Neural cell (in vitro differentiated cells): ENCODE data around the gene RALGAPB. TPM values are rescaled to one million over a fixed set of nuclear protein-coding genes. Genes with fewer than 3 reads are reported as not detected.

ENCODE experiments used
- H2AFZ ChIP-seq: fragments of 200-600, 300-800 bp; sonication (generic), shearing (Covaris generic); 2 replicates; pipeline ENCODE4 v1.6.0; 2014; ENCODE audit warnings: low read depth, mild to moderate bottlenecking, antibody characterized with exemption, low read length, moderate library complexity
- H3F3A ChIP-seq: fragments of 200-600 bp; shearing (Covaris generic); 2 replicates; pipeline ENCODE4 v1.6.1; 2016; ENCODE audit warnings: mild to moderate bottlenecking, moderate library complexity, mixed read lengths, antibody characterized with exemption, low read length; ENCODE audit not compliant: insufficient read depth, poor library complexity, severe bottlenecking
- H3K27ac ChIP-seq: fragments of 200-600, 300-800 bp; sonication (generic), shearing (Covaris generic); 2 replicates; pipeline ENCODE4 v1.5.1; 2014; ENCODE audit warnings: mild to moderate bottlenecking, low read length, moderate library complexity
- H3K27me3 ChIP-seq: fragments of 300-800, 200-600 bp; sonication (generic), shearing (Covaris generic); 2 replicates; pipeline ENCODE4 v1.6.0; 2014; ENCODE audit warnings: mild to moderate bottlenecking, low read depth, low read length, moderate library complexity; ENCODE audit not compliant: insufficient read depth
- H3K36me3 ChIP-seq: fragments of 300-800, 200-600 bp; sonication (generic), shearing (Covaris generic); 2 replicates; pipeline ENCODE4 v1.5.1; 2014; ENCODE audit warnings: mild to moderate bottlenecking, antibody characterized with exemption, low read length, moderate library complexity; ENCODE audit not compliant: insufficient read depth
- H3K4me2 ChIP-seq: fragments of 300-800, 200-600 bp; sonication (generic), shearing (Covaris generic); 2 replicates; pipeline ENCODE4 v1.6.0; 2014; ENCODE audit warnings: mild to moderate bottlenecking, low read length
- H3K4me3 ChIP-seq: fragments of 300-800, 200-600 bp; sonication (generic), shearing (Covaris generic); 2 replicates; pipeline ENCODE4 v1.5.1; 2014; ENCODE audit warnings: mild to moderate bottlenecking, low read length, moderate library complexity
- H3K79me2 ChIP-seq: fragments of 200-600 bp; shearing (Covaris generic); replicated peaks from 2 replicates; pipeline ENCODE4 v1.6.0; 2014; ENCODE audit warnings: mild to moderate bottlenecking, low read length, moderate library complexity; ENCODE audit not compliant: insufficient read depth
- H3K9ac ChIP-seq: fragments of 300-800, 200-600 bp; sonication (generic), shearing (Covaris generic); 2 replicates; pipeline ENCODE4 v1.6.1; 2016; ENCODE audit warnings: mild to moderate bottlenecking, low read length, mixed read lengths
- H3K9me2 ChIP-seq: fragments of 200-600 bp; shearing (Covaris generic); 2 replicates; pipeline ENCODE4 v1.6.1; 2016; ENCODE audit warnings: mild to moderate bottlenecking, low read length, mixed read lengths; ENCODE audit not compliant: insufficient read depth
- H3K9me3 ChIP-seq: fragments of 200-600, 300-800 bp; sonication (generic), shearing (Covaris generic); 2 replicates; pipeline ENCODE4 v1.6.1; 2016; ENCODE audit warnings: mild to moderate bottlenecking, mixed run types, low read length, moderate library complexity, mixed read lengths
- H4K20me1 ChIP-seq: fragments of 200-600 bp; shearing (Covaris generic); 2 replicates; pipeline ENCODE4 v1.6.1; 2016; ENCODE audit warnings: mild to moderate bottlenecking, mixed run types; ENCODE audit not compliant: insufficient read depth
- EP300 ChIP-seq: fragments of 450-650 bp; conservative IDR thresholded peaks from 2 replicates; pipeline ENCODE4 v1.6.1; 2014; ENCODE audit warnings: antibody characterized with exemption, mild to moderate bottlenecking, moderate library complexity; ENCODE audit not compliant: poor library complexity, severe bottlenecking
- EZH2 ChIP-seq: fragments of 200-600, 300-800 bp; shearing (Covaris generic), sonication (generic); IDR thresholded peaks from 2 replicates; pipeline ENCODE4 v1.6.1; 2014; ENCODE audit warnings: antibody characterized with exemption, low read length, borderline replicate concordance, mild to moderate bottlenecking; ENCODE audit not compliant: insufficient read depth, poor library complexity, severe bottlenecking
- MXI1 ChIP-seq: fragments of 450-650 bp; conservative IDR thresholded peaks from 2 replicates; pipeline ENCODE4 v1.6.1; 2014; ENCODE audit warnings: antibody characterized with exemption, mild to moderate bottlenecking; ENCODE audit not compliant: poor library complexity, severe bottlenecking
- POLR2AphosphoS5 ChIP-seq: IDR thresholded peaks from 2 replicates; pipeline ENCODE4 v1.6.1; 2012
- RAD21 ChIP-seq: fragments of 450-650 bp; conservative IDR thresholded peaks from 2 replicates; pipeline ENCODE4 v1.6.1; 2014; ENCODE audit warnings: antibody characterized with exemption, mild to moderate bottlenecking, moderate library complexity
- SMC3 ChIP-seq: fragments of 450-650 bp; conservative IDR thresholded peaks from 2 replicates; pipeline ENCODE4 v1.6.1; 2014; ENCODE audit warnings: antibody characterized with exemption, mild to moderate bottlenecking, moderate library complexity; ENCODE audit not compliant: poor library complexity
- TAF1 ChIP-seq: IDR thresholded peaks from 2 replicates; pipeline ENCODE4 v1.6.1; 2012; ENCODE audit warnings: low read depth
- polyA plus RNA-seq: library from polyadenylated mRNA; depleted of rRNA; stranded (reverse); fragments of >200 nt; gene quantifications from 2 replicates; pipeline ENCODE4 v1.2.3, GENCODE V29; 2014
- TF ChIP-seq, protein P1 (sequence below): IDR thresholded peaks from 2 replicates; pipeline ENCODE4 v1.6.1; 2012; ENCODE audit warnings: borderline replicate concordance
- TF ChIP-seq, protein P2 (sequence below): fragments of 450-650 bp; IDR thresholded peaks from 2 replicates; pipeline ENCODE4 v1.5.1; 2014; ENCODE audit warnings: antibody characterized with exemption, mild to moderate bottlenecking, moderate library complexity; ENCODE audit not compliant: poor library complexity, severe bottlenecking

Gene RALGAPB
- polyA plus RNA-seq, 1 donor from 2014 or later: 30.0 TPM

DNA sequence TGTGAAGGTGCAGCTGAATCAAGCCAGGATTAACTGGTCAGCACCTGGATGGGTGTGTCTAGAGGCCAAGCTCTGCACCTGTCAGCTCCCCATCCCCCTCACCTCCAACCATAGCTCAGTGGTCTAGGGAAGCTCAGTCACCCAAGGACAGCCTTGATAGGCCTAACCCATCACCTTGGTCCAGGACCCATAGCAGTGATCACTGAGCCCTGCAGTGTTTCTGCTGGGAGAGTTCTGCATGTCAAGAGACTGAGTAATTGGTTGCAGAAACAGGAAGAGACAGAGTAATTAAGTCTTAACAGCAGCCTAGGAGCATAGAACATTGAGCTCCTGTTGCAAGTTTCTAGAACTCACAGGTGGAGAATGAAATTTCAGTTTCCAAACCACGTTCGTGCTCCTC, 18.7 kb upstream of the RALGAPB start:
- Histone ChIP-seq H3K4me2 (no peak overlapping the region), H3K4me3 (no peak overlapping the region), H3K27me3 (no peaks in the 10 kb centered on the region), H3K9ac (no peak overlapping the region), H3F3A (no peaks in the 10 kb centered on the region), H3K9me3 (no peaks in the 10 kb centered on the region), H3K27ac (no peak overlapping the region), H3K36me3 (no peaks in the 10 kb centered on the region), H3K79me2 (no peaks in the 10 kb centered on the region), H2AFZ (no peak overlapping the region), H3K9me2 (no peaks in the 10 kb centered on the region), H4K20me1 (no peaks in the 10 kb centered on the region)
- TF ChIP-seq EP300 (no peak), POLR2AphosphoS5 (no peak), SMC3 (no peak), RAD21 (no peak), EZH2 (no peak), MXI1 (no peak), TAF1 (no peak)
- TF ChIP-seq, protein P1, sequence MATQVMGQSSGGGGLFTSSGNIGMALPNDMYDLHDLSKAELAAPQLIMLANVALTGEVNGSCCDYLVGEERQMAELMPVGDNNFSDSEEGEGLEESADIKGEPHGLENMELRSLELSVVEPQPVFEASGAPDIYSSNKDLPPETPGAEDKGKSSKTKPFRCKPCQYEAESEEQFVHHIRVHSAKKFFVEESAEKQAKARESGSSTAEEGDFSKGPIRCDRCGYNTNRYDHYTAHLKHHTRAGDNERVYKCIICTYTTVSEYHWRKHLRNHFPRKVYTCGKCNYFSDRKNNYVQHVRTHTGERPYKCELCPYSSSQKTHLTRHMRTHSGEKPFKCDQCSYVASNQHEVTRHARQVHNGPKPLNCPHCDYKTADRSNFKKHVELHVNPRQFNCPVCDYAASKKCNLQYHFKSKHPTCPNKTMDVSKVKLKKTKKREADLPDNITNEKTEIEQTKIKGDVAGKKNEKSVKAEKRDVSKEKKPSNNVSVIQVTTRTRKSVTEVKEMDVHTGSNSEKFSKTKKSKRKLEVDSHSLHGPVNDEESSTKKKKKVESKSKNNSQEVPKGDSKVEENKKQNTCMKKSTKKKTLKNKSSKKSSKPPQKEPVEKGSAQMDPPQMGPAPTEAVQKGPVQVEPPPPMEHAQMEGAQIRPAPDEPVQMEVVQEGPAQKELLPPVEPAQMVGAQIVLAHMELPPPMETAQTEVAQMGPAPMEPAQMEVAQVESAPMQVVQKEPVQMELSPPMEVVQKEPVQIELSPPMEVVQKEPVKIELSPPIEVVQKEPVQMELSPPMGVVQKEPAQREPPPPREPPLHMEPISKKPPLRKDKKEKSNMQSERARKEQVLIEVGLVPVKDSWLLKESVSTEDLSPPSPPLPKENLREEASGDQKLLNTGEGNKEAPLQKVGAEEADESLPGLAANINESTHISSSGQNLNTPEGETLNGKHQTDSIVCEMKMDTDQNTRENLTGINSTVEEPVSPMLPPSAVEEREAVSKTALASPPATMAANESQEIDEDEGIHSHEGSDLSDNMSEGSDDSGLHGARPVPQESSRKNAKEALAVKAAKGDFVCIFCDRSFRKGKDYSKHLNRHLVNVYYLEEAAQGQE: no peak
- TF ChIP-seq, protein P2, sequence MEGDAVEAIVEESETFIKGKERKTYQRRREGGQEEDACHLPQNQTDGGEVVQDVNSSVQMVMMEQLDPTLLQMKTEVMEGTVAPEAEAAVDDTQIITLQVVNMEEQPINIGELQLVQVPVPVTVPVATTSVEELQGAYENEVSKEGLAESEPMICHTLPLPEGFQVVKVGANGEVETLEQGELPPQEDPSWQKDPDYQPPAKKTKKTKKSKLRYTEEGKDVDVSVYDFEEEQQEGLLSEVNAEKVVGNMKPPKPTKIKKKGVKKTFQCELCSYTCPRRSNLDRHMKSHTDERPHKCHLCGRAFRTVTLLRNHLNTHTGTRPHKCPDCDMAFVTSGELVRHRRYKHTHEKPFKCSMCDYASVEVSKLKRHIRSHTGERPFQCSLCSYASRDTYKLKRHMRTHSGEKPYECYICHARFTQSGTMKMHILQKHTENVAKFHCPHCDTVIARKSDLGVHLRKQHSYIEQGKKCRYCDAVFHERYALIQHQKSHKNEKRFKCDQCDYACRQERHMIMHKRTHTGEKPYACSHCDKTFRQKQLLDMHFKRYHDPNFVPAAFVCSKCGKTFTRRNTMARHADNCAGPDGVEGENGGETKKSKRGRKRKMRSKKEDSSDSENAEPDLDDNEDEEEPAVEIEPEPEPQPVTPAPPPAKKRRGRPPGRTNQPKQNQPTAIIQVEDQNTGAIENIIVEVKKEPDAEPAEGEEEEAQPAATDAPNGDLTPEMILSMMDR: no peak

DNA sequence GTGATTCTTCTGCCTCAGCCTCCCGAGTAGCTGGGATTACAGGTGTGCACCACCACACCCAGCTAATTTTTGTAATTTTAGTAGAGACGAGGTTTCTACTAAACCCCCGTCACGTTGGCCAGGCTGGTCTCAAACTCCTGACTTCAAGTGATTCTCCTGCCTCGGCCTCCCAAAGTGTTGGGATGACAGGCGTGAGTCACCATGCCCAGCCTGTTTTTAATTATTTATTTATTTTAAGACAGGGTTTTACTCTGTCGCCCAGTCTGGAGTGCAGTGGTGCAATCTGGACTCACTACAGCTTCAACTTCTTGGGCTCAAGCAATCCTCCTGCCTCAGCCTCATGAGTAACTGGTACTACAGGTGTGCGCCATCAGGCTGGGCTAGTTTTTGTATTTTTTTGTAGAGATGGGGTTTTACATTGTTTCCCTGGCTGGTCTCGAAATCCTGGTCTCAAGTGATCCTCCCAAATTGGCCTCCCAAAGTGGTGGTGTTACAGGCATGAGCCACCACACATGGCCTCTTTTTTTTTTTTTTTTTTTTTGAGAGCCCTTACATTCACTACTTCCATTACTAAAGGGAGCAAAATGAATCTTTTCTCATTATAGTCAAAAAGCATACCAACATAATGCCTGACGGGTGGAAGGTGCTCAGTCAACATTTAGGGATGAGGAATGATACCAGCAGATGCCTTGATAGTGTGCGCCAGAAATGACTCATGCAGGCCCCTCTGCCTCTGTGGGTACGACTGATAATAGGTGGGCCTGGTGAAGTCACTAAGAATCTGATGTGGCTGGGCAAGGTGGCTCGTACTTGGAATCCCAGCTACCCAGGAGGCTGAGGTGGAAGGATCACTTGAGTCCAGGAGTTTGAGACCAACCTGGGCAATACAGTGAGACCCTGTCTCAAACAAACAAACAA, 17.8 kb upstream of the RALGAPB start:
- Histone ChIP-seq H3K27ac (no peak overlapping the region), H3K4me2 (no peak overlapping the region), H2AFZ (no peak overlapping the region), H3K36me3 (no peaks in the 10 kb centered on the region), H4K20me1 (no peaks in the 10 kb centered on the region), H3K4me3 (no peak overlapping the region), H3K9ac (no peak overlapping the region), H3K9me2 (no peaks in the 10 kb centered on the region), H3K9me3 (no peaks in the 10 kb centered on the region), H3F3A (no peaks in the 10 kb centered on the region), H3K79me2 (no peaks in the 10 kb centered on the region), H3K27me3 (no peaks in the 10 kb centered on the region)
- no peak for TF ChIP-seq RAD21
- TF ChIP-seq POLR2AphosphoS5: no peak
